DND-41 (cell line): ENCODE results near the gene HIVEP1.

Experiments
- ATAC-seq: fragments of 200-7000 bp; cut with Tn5 transposase; 3 replicates; pipeline ENCODE4 v1.9.1; 2021; ENCODE audit warnings: low read depth; ENCODE audit not compliant: insufficient read depth
- DNase-seq: peaks from one replicate; pipeline ENCODE4 v3.0.0-alpha.2; 2020
- H2AFZ ChIP-seq: 2 replicates; pipeline ENCODE4 v1.6.0; 2012; ENCODE audit warnings: low read depth, low read length
- H3K27ac ChIP-seq: 2 replicates; pipeline ENCODE4 v1.5.1; 2012; ENCODE audit warnings: low read length, inconsistent platforms
- H3K27me3 ChIP-seq: fragments of 200-600 bp; sonication (generic); 2 replicates; pipeline ENCODE4 v1.6.0; 2012; ENCODE audit warnings: low read length, mild to moderate bottlenecking, inconsistent platforms; ENCODE audit not compliant: insufficient read depth, poor library complexity
- H3K36me3 ChIP-seq: 2 replicates; pipeline ENCODE4 v1.5.1; 2012; ENCODE audit warnings: low read length, inconsistent platforms; ENCODE audit not compliant: insufficient read depth
- H3K4me1 ChIP-seq: 2 replicates; pipeline ENCODE4 v1.5.1; 2012; ENCODE audit warnings: mild to moderate bottlenecking, low read length; ENCODE audit not compliant: insufficient read depth
- H3K4me2 ChIP-seq: 2 replicates; pipeline ENCODE4 v1.6.0; 2012; ENCODE audit warnings: mild to moderate bottlenecking, moderate library complexity, low read length, inconsistent platforms; ENCODE audit not compliant: insufficient read depth
- H3K4me3 ChIP-seq, 2 experiments: fragments of 200-600 bp in 1 of 2; shearing (Covaris generic) in 1 of 2; 2 replicates each; pipeline ENCODE4 v1.5.1; 2012 to 2016; ENCODE audit warnings: inconsistent platforms in 2 of 2, low read length in 2 of 2, mild to moderate bottlenecking in 2 of 2, low read depth in 1 of 2, moderate library complexity in 1 of 2
- H3K79me2 ChIP-seq: 2 replicates; pipeline ENCODE4 v1.6.0; 2012; ENCODE audit warnings: low read length, inconsistent platforms; ENCODE audit not compliant: insufficient read depth
- H3K9ac ChIP-seq: 2 replicates; pipeline ENCODE4 v1.6.0; 2012; ENCODE audit warnings: low read depth, mild to moderate bottlenecking, inconsistent platforms, low read length, moderate library complexity
- H3K9me3 ChIP-seq: 2 replicates; pipeline ENCODE4 v1.5.1; 2012; ENCODE audit warnings: low read length, moderate library complexity, mild to moderate bottlenecking, inconsistent platforms; ENCODE audit not compliant: insufficient read depth, severe bottlenecking
- H4K20me1 ChIP-seq: 2 replicates; pipeline ENCODE4 v1.6.0; 2012; ENCODE audit warnings: low read length; ENCODE audit not compliant: insufficient read depth
- EZH2 ChIP-seq: IDR thresholded peaks from 3 replicates; pipeline ENCODE4 v1.6.1; 2012; ENCODE audit warnings: borderline replicate concordance, low read depth, mild to moderate bottlenecking, moderate library complexity, low read length, inconsistent platforms; ENCODE audit not compliant: severe bottlenecking
- TF ChIP-seq, protein P1 (sequence below): IDR thresholded peaks from 2 replicates; pipeline ENCODE4 v1.5.1; 2012; ENCODE audit warnings: borderline replicate concordance, low read length, moderate library complexity, mild to moderate bottlenecking; ENCODE audit not compliant: poor library complexity, severe bottlenecking; ENCODE audit errors: extremely low read depth

Gene HIVEP1

GRCh38 chr6:11971154-11971553 is 41.0 kb upstream of the HIVEP1 start:
- H3K27ac ChIP-seq: no peak overlapping the region
- TF ChIP-seq, protein P1, sequence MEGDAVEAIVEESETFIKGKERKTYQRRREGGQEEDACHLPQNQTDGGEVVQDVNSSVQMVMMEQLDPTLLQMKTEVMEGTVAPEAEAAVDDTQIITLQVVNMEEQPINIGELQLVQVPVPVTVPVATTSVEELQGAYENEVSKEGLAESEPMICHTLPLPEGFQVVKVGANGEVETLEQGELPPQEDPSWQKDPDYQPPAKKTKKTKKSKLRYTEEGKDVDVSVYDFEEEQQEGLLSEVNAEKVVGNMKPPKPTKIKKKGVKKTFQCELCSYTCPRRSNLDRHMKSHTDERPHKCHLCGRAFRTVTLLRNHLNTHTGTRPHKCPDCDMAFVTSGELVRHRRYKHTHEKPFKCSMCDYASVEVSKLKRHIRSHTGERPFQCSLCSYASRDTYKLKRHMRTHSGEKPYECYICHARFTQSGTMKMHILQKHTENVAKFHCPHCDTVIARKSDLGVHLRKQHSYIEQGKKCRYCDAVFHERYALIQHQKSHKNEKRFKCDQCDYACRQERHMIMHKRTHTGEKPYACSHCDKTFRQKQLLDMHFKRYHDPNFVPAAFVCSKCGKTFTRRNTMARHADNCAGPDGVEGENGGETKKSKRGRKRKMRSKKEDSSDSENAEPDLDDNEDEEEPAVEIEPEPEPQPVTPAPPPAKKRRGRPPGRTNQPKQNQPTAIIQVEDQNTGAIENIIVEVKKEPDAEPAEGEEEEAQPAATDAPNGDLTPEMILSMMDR: no peak
- TF ChIP-seq EZH2: no peak
- H3K9ac ChIP-seq: no peak overlapping the region

GRCh38 chr6:11972270-11972669 is 39.8 kb upstream of the HIVEP1 start:
- no peak overlapping the region for H3K4me2 ChIP-seq
- no peak for ATAC-seq
- H3K27ac ChIP-seq: no peak overlapping the region

More at GRCh38 chr6:11971154-11971553, 41.0 kb upstream of the HIVEP1 start:
- Histone ChIP-seq H3K4me2 (no peak overlapping the region), H3K36me3 (no peaks in the 10 kb centered on the region), H3K4me3 (no peak overlapping the region), H2AFZ (no peak overlapping the region), H3K79me2 (no peaks in the 10 kb centered on the region), H4K20me1 (no peaks in the 10 kb centered on the region), H3K4me1 (no peaks in the 10 kb centered on the region), H3K27me3 (peaks cover 2% of the 10 kb centered on the region), H3K9me3 (no peaks in the 10 kb centered on the region)
- ATAC-seq (no peak), DNase-seq (no peak)

DNA sequence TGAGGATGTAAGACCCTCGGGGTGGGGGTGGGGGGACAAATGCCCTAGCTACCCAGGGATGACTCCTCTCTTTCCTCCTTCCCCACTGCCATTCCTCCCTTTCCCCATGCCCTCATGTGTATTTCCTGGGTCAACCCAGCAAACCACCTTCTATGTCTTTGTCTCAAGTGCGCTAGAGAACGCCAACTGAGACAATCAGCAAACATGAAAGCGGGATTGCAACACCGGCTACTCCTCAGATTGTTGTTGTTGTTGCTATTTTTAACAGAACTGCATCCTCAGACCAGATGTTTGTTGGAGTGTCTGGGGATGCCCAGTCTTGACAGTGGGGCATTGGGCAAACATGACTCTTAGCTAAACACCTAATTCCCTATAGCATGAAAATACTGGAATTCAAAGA is 39.3 kb upstream of the HIVEP1 start:
- no peaks in the 10 kb centered on the region for H4K20me1 ChIP-seq
- H3K9me3 ChIP-seq: no peaks in the 10 kb centered on the region
- no peak for DNase-seq
- no peak overlapping the region for H3K9ac ChIP-seq
- no peak overlapping the region for H3K4me3 ChIP-seq
- H3K27ac ChIP-seq: no peak overlapping the region
- no peak overlapping the region for H2AFZ ChIP-seq
- H3K4me2 ChIP-seq: no peak overlapping the region
- H3K27me3 ChIP-seq: peaks cover 2% of the 10 kb centered on the region
- no peak for TF ChIP-seq EZH2
- TF ChIP-seq, protein P1: no peak
- no peaks in the 10 kb centered on the region for H3K79me2 ChIP-seq
- ATAC-seq: no peak
- H3K36me3 ChIP-seq: no peaks in the 10 kb centered on the region
- no peaks in the 10 kb centered on the region for H3K4me1 ChIP-seq

More at GRCh38 chr6:11972270-11972669, 39.8 kb upstream of the HIVEP1 start:
- TF ChIP-seq EZH2: no peak
- TF ChIP-seq, protein P1: no peak
- H3K27me3 ChIP-seq: peaks cover 2% of the 10 kb centered on the region
- no peaks in the 10 kb centered on the region for H3K9me3 ChIP-seq
- no peak overlapping the region for H3K4me3 ChIP-seq
- H3K9ac ChIP-seq: no peak overlapping the region
- no peaks in the 10 kb centered on the region for H3K36me3 ChIP-seq
- H2AFZ ChIP-seq: no peak overlapping the region
- no peaks in the 10 kb centered on the region for H3K4me1 ChIP-seq
- no peaks in the 10 kb centered on the region for H4K20me1 ChIP-seq
- H3K79me2 ChIP-seq: no peaks in the 10 kb centered on the region
- DNase-seq: no peak

GRCh38 chr6:11973238-11973637 is 38.9 kb upstream of the HIVEP1 start:
- no peak overlapping the region for H3K4me2 ChIP-seq
- H3K36me3 ChIP-seq: no peaks in the 10 kb centered on the region
- no peak for ATAC-seq
- no peaks in the 10 kb centered on the region for H3K79me2 ChIP-seq
- H4K20me1 ChIP-seq: no peaks in the 10 kb centered on the region
- no peaks in the 10 kb centered on the region for H3K9me3 ChIP-seq
- no peaks in the 10 kb centered on the region for H3K4me1 ChIP-seq
- no peak for DNase-seq
- no peak overlapping the region for H3K9ac ChIP-seq
- H2AFZ ChIP-seq: no peak overlapping the region
- H3K27me3 ChIP-seq: peaks cover 2% of the 10 kb centered on the region
- no peak overlapping the region for H3K4me3 ChIP-seq
- TF ChIP-seq EZH2: no peak
- TF ChIP-seq, protein P1: no peak
- no peak overlapping the region for H3K27ac ChIP-seq
